ENCODE data around the gene RECQL. TPM values are rescaled to one million over a fixed set of nuclear protein-coding genes. Genes with fewer than 3 reads are reported as not detected.

The RECQL gene
- total RNA-seq, 1 experiment from 2014 or later = 38.2 TPM

DNA sequence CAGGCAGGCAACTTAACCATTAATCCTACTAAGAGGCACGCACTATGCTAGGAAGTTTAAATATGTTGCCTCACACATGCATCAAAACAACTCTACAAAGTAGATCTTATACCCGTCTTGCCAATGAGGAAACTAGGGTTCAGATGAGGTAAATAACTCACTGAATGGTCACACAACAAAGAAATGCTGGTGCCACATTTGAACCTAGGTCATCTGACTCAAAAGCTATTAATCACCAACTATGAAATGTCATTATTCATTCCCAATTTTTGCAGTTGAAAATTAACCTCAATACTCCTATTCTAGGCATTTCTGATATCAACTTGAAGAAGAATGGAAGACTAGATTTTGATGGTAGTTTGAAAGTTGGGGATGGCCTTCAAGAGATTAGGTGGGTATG, 66.7 kb downstream of the RECQL start:
- H3K36me3 ChIP-seq (ENCODE audit: low read depth, low read length) = no peaks in the 10 kb centered on the region
- no peak overlapping the region for H3K4me3 ChIP-seq (ENCODE audit: low read length)
- H4K20me1 ChIP-seq (ENCODE audit: low read length) = no peaks in the 10 kb centered on the region
- ATAC-seq = no peak
- H3K9me3 ChIP-seq (ENCODE audit: low read length) = no peaks in the 10 kb centered on the region
- no peak overlapping the region for H3K27ac ChIP-seq (ENCODE audit: low read length)
- H3F3A ChIP-seq (ENCODE audit: low read length, unreplicated experiment) = no peaks in the 10 kb centered on the region
- no peak overlapping the region for H2AFZ ChIP-seq (ENCODE audit: low read length)
- DNase-seq = no peak
- intact Hi-C loops (cut with micrococcal nuclease) = no loop called here
- TF ChIP-seq, protein P1, sequence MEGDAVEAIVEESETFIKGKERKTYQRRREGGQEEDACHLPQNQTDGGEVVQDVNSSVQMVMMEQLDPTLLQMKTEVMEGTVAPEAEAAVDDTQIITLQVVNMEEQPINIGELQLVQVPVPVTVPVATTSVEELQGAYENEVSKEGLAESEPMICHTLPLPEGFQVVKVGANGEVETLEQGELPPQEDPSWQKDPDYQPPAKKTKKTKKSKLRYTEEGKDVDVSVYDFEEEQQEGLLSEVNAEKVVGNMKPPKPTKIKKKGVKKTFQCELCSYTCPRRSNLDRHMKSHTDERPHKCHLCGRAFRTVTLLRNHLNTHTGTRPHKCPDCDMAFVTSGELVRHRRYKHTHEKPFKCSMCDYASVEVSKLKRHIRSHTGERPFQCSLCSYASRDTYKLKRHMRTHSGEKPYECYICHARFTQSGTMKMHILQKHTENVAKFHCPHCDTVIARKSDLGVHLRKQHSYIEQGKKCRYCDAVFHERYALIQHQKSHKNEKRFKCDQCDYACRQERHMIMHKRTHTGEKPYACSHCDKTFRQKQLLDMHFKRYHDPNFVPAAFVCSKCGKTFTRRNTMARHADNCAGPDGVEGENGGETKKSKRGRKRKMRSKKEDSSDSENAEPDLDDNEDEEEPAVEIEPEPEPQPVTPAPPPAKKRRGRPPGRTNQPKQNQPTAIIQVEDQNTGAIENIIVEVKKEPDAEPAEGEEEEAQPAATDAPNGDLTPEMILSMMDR (conservative IDR thresholded peaks at IDR 0.05; ENCODE audit: low read depth, low read length) = no peak
- TF ChIP-seq EZH2phosphoT487 (IDR thresholded peaks at IDR 0.05; ENCODE audit: borderline replicate concordance, low read length) (no peak), EZH2 (IDR thresholded peaks at IDR 0.05; ENCODE audit: low read length, unreplicated experiment) (no peak)
- CTCF ChIA-PET = no interaction called here
- BruUV-seq (replicated peaks) = no TSS peak
- peaks cover 14% of the 10 kb centered on the region; the same call in 1 of the 2 replicates for H3K79me2 ChIP-seq (ENCODE audit: low read length)
- H3K4me2 ChIP-seq (ENCODE audit: low read length) = no peak overlapping the region
- peaks cover 7% of the 10 kb centered on the region; the same call in 1 of the 2 replicates for H3K4me1 ChIP-seq (ENCODE audit: insufficient read depth, low read length)
- H3K9ac ChIP-seq (ENCODE audit: low read length) = no peak overlapping the region
- POLR2A ChIA-PET (ENCODE audit: unreplicated experiment) = no interaction called here
- no peaks in the 10 kb centered on the region for H3K9me2 ChIP-seq (replicated peaks; ENCODE audit: low read length)
- no peaks in the 10 kb centered on the region for H3K27me3 ChIP-seq (ENCODE audit: low read length)

DNA sequence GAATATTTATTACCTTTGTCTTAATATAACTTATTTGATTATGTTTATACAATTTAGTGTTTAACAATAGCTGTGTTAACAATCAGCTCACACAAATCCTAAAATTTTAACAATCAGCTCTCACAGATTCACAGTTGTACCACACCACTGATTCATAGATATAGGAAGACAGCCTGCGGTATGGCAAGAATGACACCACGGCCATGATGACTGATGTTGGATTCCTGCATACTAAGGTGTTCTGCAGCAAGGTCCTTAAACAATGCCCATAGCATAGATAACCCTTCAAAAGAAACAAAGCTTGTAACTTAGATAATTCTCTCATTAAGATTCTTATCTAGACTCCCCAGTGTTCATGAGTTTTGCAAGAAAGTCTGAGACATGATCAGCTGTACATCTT, 67.9 kb downstream of the RECQL start:
- no peak overlapping the region for H3K9ac ChIP-seq (ENCODE audit: low read length)
- ATAC-seq = no peak

GRCh38 chr12:21429994-21430393, 71.4 kb downstream of the RECQL start:
- H3K4me2 ChIP-seq (ENCODE audit: low read length) = no peak overlapping the region
- no peaks in the 10 kb centered on the region for H3K79me2 ChIP-seq (ENCODE audit: low read length)
- no peaks in the 10 kb centered on the region for H3K27me3 ChIP-seq (ENCODE audit: low read length)
- no TSS peak for BruUV-seq (replicated peaks)
- no peak overlapping the region for H3K27ac ChIP-seq (ENCODE audit: low read length)
- ATAC-seq (no peak), DNase-seq (no peak)
- H3K9me2 ChIP-seq (replicated peaks; ENCODE audit: low read length) = no peaks in the 10 kb centered on the region
- H2AFZ ChIP-seq (ENCODE audit: low read length) = no peak overlapping the region
- no peaks in the 10 kb centered on the region for H3F3A ChIP-seq (ENCODE audit: low read length, unreplicated experiment)
- no peaks in the 10 kb centered on the region for H3K36me3 ChIP-seq (ENCODE audit: low read depth, low read length)
- H4K20me1 ChIP-seq (ENCODE audit: low read length) = no peaks in the 10 kb centered on the region
- H3K4me3 ChIP-seq (ENCODE audit: low read length) = no peak overlapping the region
- no peak overlapping the region for H3K9ac ChIP-seq (ENCODE audit: low read length)
- ChIA-PET POLR2A (ENCODE audit: unreplicated experiment) (no interaction called here), CTCF (no interaction called here)
- H3K9me3 ChIP-seq (ENCODE audit: low read length) = no peaks in the 10 kb centered on the region
- intact Hi-C loops (cut with micrococcal nuclease) = no loop called here
- TF ChIP-seq EZH2phosphoT487 (IDR thresholded peaks at IDR 0.05; ENCODE audit: borderline replicate concordance, low read length) = no peak
- H3K4me1 ChIP-seq (ENCODE audit: insufficient read depth, low read length) = no peaks in the 10 kb centered on the region

More for the DNA sequence above, 67.9 kb downstream of the RECQL start:
- Histone ChIP-seq H3K4me3 (ENCODE audit: low read length) (no peak overlapping the region), H3K79me2 (ENCODE audit: low read length) (0 out of 2 replicates have a peak, but pooled peaks cover 5% of the 10 kb centered on the region), H2AFZ (ENCODE audit: low read length) (no peak overlapping the region), H3K27me3 (ENCODE audit: low read length) (no peaks in the 10 kb centered on the region), H3K9me3 (ENCODE audit: low read length) (no peaks in the 10 kb centered on the region), H4K20me1 (ENCODE audit: low read length) (no peaks in the 10 kb centered on the region), H3K4me2 (ENCODE audit: low read length) (no peak overlapping the region), H3K9me2 (replicated peaks; ENCODE audit: low read length) (no peaks in the 10 kb centered on the region), H3K4me1 (ENCODE audit: insufficient read depth, low read length) (peaks cover 6% of the 10 kb centered on the region; the same call in 1 of the 2 replicates), H3K27ac (ENCODE audit: low read length) (no peak overlapping the region), H3K36me3 (ENCODE audit: low read depth, low read length) (no peaks in the 10 kb centered on the region), H3F3A (ENCODE audit: low read length, unreplicated experiment) (no peaks in the 10 kb centered on the region)
- intact Hi-C loops (cut with micrococcal nuclease) = no loop called here
- ChIA-PET CTCF (no interaction called here), POLR2A (ENCODE audit: unreplicated experiment) (no interaction called here)
- TF ChIP-seq, protein P1 (conservative IDR thresholded peaks at IDR 0.05; ENCODE audit: low read depth, low read length) = no peak
- TF ChIP-seq EZH2 (IDR thresholded peaks at IDR 0.05; ENCODE audit: low read length, unreplicated experiment) = no peak
- TF ChIP-seq EZH2phosphoT487 (IDR thresholded peaks at IDR 0.05; ENCODE audit: borderline replicate concordance, low read length) = no peak
- no peak for DNase-seq
- no TSS peak for BruUV-seq (replicated peaks)
